IMR-90 (cell line): ENCODE results near the gene MYOF. TPM values are rescaled to one million over a fixed set of nuclear protein-coding genes. Genes with fewer than 3 reads are reported as not detected.

ENCODE experiments used
- ATAC-seq: fragments of 200-7000 bp; cut with Tn5 transposase; 2 replicates; pipeline ENCODE4 v1.9.1; 2020; ENCODE audit warnings: low read depth, mild to moderate bottlenecking, moderate library complexity
- BruUV-seq: library from RNA; stranded (reverse); fragments of 400-500 nt; replicated peaks from 2 replicates; lab custom pipeline; 2021; lab: Mats Ljungman, UMichigan
- CTCF ChIA-PET: fragments of 300-600 bp; formaldehyde crosslinking; extraction: SDS; loops from one replicate; lab custom pipeline; 2021; ENCODE audit warnings: antibody characterized with exemption; lab: Yijun Ruan, JAX
- POLR2A ChIA-PET: fragments of 300-600 bp; sonication (Branson Sonifier 250); formaldehyde crosslinking; loops from one replicate; lab custom pipeline; 2022; ENCODE audit warnings: antibody characterized with exemption; ENCODE audit not compliant: unreplicated experiment; lab: Charles Lee
- DNase-seq: peaks from one replicate; pipeline ENCODE4 v3.0.0; 2013
- H2AFZ ChIP-seq: replicated peaks from 2 replicates; pipeline ENCODE3; 2013; ENCODE audit warnings: low read length, mild to moderate bottlenecking; ENCODE audit not compliant: poor library complexity
- H2AK5ac ChIP-seq: 2 replicates; pipeline ENCODE4 v1.6.1; 2013; ENCODE audit warnings: low read depth, low read length, inconsistent platforms
- H2AK9ac ChIP-seq: replicated peaks from 2 replicates; pipeline ENCODE3; 2013; ENCODE audit warnings: mild to moderate bottlenecking, low read depth, low read length, moderate library complexity; ENCODE audit not compliant: poor library complexity
- H2BK120ac ChIP-seq: 2 replicates; pipeline ENCODE4 v1.6.1; 2013; ENCODE audit warnings: low read depth, low read length, inconsistent platforms
- H2BK15ac ChIP-seq: 3 replicates; pipeline ENCODE4 v1.6.1; 2013; ENCODE audit warnings: low read depth, low read length, inconsistent platforms
- H2BK20ac ChIP-seq: 2 replicates; pipeline ENCODE4 v1.6.1; 2013; ENCODE audit warnings: low read depth, mild to moderate bottlenecking, inconsistent platforms, low read length, moderate library complexity
- H2BK5ac ChIP-seq: 2 replicates; pipeline ENCODE4 v1.6.1; 2013; ENCODE audit warnings: mild to moderate bottlenecking, low read depth, low read length, inconsistent platforms; ENCODE audit not compliant: poor library complexity, severe bottlenecking
- H3K14ac ChIP-seq: replicated peaks from 2 replicates; pipeline ENCODE4 v1.6.1; 2013; ENCODE audit warnings: low read depth, low read length, inconsistent platforms
- H3K18ac ChIP-seq: 2 replicates; pipeline ENCODE4 v1.6.1; 2013; ENCODE audit warnings: low read depth, low read length, control low read depth
- H3K23ac ChIP-seq: 2 replicates; pipeline ENCODE4 v1.6.1; 2013; ENCODE audit warnings: low read depth, low read length, inconsistent platforms
- H3K27ac ChIP-seq: 2 replicates; pipeline ENCODE4 v1.5.1; 2013; ENCODE audit warnings: mild to moderate bottlenecking, control low read depth, low read length; ENCODE audit not compliant: insufficient read depth
- H3K27me3 ChIP-seq: 2 replicates; pipeline ENCODE4 v1.6.1; 2013; ENCODE audit warnings: low read length; ENCODE audit not compliant: control insufficient read depth, insufficient read depth
- H3K36me3 ChIP-seq: 2 replicates; pipeline ENCODE4 v1.6.1; 2013; ENCODE audit warnings: low read length, mixed read lengths; ENCODE audit not compliant: control insufficient read depth, insufficient read depth
- H3K4ac ChIP-seq: 2 replicates; pipeline ENCODE4 v1.6.1; 2013; ENCODE audit warnings: low read depth, low read length, inconsistent platforms
- H3K4me1 ChIP-seq: 2 replicates; pipeline ENCODE4 v1.6.1; 2013; ENCODE audit warnings: low read length, mixed read lengths; ENCODE audit not compliant: control insufficient read depth, insufficient read depth
- H3K4me2 ChIP-seq: 2 replicates; pipeline ENCODE4 v1.6.1; 2013; ENCODE audit warnings: low read depth, mild to moderate bottlenecking, control low read depth, low read length, moderate library complexity
- H3K4me3 ChIP-seq: 2 replicates; pipeline ENCODE4 v1.5.1; 2013; ENCODE audit warnings: low read depth, mild to moderate bottlenecking, control low read depth, low read length, moderate library complexity; ENCODE audit not compliant: insufficient read depth
- H3K56ac ChIP-seq: 2 replicates; pipeline ENCODE4 v1.6.1; 2013; ENCODE audit warnings: low read length, inconsistent platforms; ENCODE audit not compliant: insufficient read depth; ENCODE audit errors: extremely low read depth
- H3K79me1 ChIP-seq, 2 experiments: 2 replicates each; pipeline ENCODE4 v1.6.1; 2013; ENCODE audit warnings: low read length in 2 of 2, inconsistent platforms in 1 of 2, low read depth in 1 of 2
- H3K9ac ChIP-seq: 2 replicates; pipeline ENCODE4 v1.6.1; 2013; ENCODE audit warnings: low read depth, low read length, control low read depth
- H3K9me1 ChIP-seq: 2 replicates; pipeline ENCODE4 v1.6.1; 2013; ENCODE audit warnings: low read length, inconsistent platforms; ENCODE audit not compliant: insufficient read depth
- H3K9me3 ChIP-seq: 2 replicates; pipeline ENCODE4 v1.6.1; 2013; ENCODE audit warnings: low read length; ENCODE audit not compliant: control insufficient read depth, insufficient read depth
- H4K20me1 ChIP-seq: 2 replicates; pipeline ENCODE4 v1.6.1; 2013; ENCODE audit warnings: low read length, inconsistent platforms; ENCODE audit not compliant: insufficient read depth
- H4K5ac ChIP-seq: 2 replicates; pipeline ENCODE4 v1.6.1; 2013; ENCODE audit warnings: mild to moderate bottlenecking, low read depth, low read length, control low read depth
- H4K8ac ChIP-seq, 2 experiments: 2 replicates each; pipeline ENCODE4 v1.6.1; 2013; ENCODE audit warnings: low read depth in 2 of 2, low read length in 2 of 2, control low read depth in 1 of 2, inconsistent platforms in 1 of 2
- H4K91ac ChIP-seq: 2 replicates; pipeline ENCODE4 v1.6.1; 2013; ENCODE audit warnings: low read depth, low read length, inconsistent platforms; ENCODE audit not compliant: insufficient read depth
- BHLHE40 ChIP-seq: fragments of 150-350 bp; IDR thresholded peaks from 2 replicates; pipeline ENCODE4 v1.6.1; 2016; ENCODE audit warnings: mild to moderate bottlenecking, low read depth, low read length
- CEBPB ChIP-seq: IDR thresholded peaks from 2 replicates; pipeline ENCODE4 v1.6.1; 2012; ENCODE audit warnings: low read depth, low read length, improper control_type of control experiment
- CHD1 ChIP-seq: IDR thresholded peaks from 2 replicates; pipeline ENCODE4 v1.6.1; 2012; ENCODE audit warnings: low read depth, low read length, improper control_type of control experiment
- MAFK ChIP-seq: IDR thresholded peaks from 2 replicates; pipeline ENCODE4 v1.6.1; 2012; ENCODE audit warnings: low read depth, low read length, improper control_type of control experiment
- MAZ ChIP-seq: IDR thresholded peaks from 2 replicates; pipeline ENCODE4 v1.6.1; 2012; ENCODE audit warnings: low read depth, mild to moderate bottlenecking, low read length, improper control_type of control experiment, moderate library complexity, borderline replicate concordance
- POLR2A ChIP-seq: IDR thresholded peaks from 2 replicates; pipeline ENCODE4 v1.6.1; 2012; ENCODE audit warnings: mild to moderate bottlenecking, low read depth, low read length
- RFX5 ChIP-seq: IDR thresholded peaks from 2 replicates; pipeline ENCODE4 v1.8.0; 2012; ENCODE audit warnings: low read depth, mild to moderate bottlenecking, low read length, moderate library complexity
- USF2 ChIP-seq: fragments of 150-350 bp; IDR thresholded peaks from 2 replicates; pipeline ENCODE4 v1.6.1; 2017; ENCODE audit warnings: mild to moderate bottlenecking, antibody characterized with exemption, low read length, low read depth
- WGBS, 2 experiments: methylation state at CpG; one replicate each; pipeline versions ENCODE4 v1.1.5 to v1.1.7; 2013; ENCODE audit warnings: missing lambda C conversion rate in 2 of 2; ENCODE audit not compliant: insufficient read length in 1 of 2; ENCODE audit errors: extremely low coverage in 2 of 2; 5-methylcytosine and 5-hydroxymethylcytosine counted together
- dilution Hi-C: fragments of 300-500 bp; cut with HindIII; formaldehyde crosslinking; loops from one replicate; pipeline ENCODE4 v1.14.3; 2018; ENCODE audit warnings: low sequenced_read_pairs; ENCODE audit not compliant: unreplicated experiment
- in situ Hi-C: fragments of 300-500 bp; cut with MboI; formaldehyde crosslinking; loops from 3 replicates; pipeline ENCODE4 v1.14.3; 2019; ENCODE audit warnings: low sequenced_read_pairs, inconsistent platforms, mixed read lengths
- intact Hi-C: fragments of 100-400 bp; cut with micrococcal nuclease; formaldehyde crosslinking; loops from 2 replicates; pipeline ENCODE4 v1.10.0; 2022
- polyA plus RNA-seq, 3 experiments: library from polyadenylated mRNA; depleted of rRNA; stranded (reverse); fragments of >200 nt; gene quantifications; 2 replicates each; pipeline ENCODE4 v1.2.3, GENCODE V29; 2012; ENCODE audit warnings: low replicate concordance in 1 of 3
- total RNA-seq: library from RNA; depleted of rRNA; stranded (reverse); fragments of >200 nt; gene quantifications from 2 replicates; pipeline ENCODE4 v1.2.3, GENCODE V29; 2012

MYOF gene
- total and polyA plus RNA-seq, 2 of the 4 experiments (the other 2 are of a cell fraction): 221 to 281 TPM

GRCh38 chr10:93435621-93436397 lies 46.3 kb downstream of the MYOF start:
- H3K4me3 ChIP-seq: no peak overlapping the region
- BruUV-seq: no TSS peak
- in situ Hi-C loops: no loop called here

More at GRCh38 chr10:93435621-93436397, 46.3 kb downstream of the MYOF start:
- Histone ChIP-seq H2BK15ac (peak overlapping the region; percentile 73), H3K27me3 (no peaks in the 10 kb centered on the region), H3K36me3 (peaks cover 15% of the 10 kb centered on the region), H4K8ac (peak overlapping the region; percentile 61 to 96), H3K9me3 (no peaks in the 10 kb centered on the region), H4K5ac (peak overlapping the region; percentile 87), H2AK5ac (peak overlapping the region; percentile 72), H3K56ac (peak overlapping the region; percentile 78), H2AK9ac (peak overlapping the region; percentile 29), H3K4ac (peak overlapping the region; percentile 81), H3K18ac (peak overlapping the region; percentile 94), H2AFZ (no peak overlapping the region), H3K4me2 (peak overlapping the region; percentile 11), H3K9ac (peak overlapping the region; percentile 71), H3K79me1 (peaks cover 41 to 64% of the 10 kb centered on the region in 2 experiments), H2BK20ac (peak overlapping the region; percentile 72), H3K14ac (peak overlapping the region; percentile 81), H3K27ac (peak overlapping the region; percentile 94), H3K4me1 (peaks cover 36% of the 10 kb centered on the region), H2BK5ac (peak overlapping the region; percentile 99), H3K23ac (peak overlapping the region; percentile 85), H4K91ac (peak overlapping the region; percentile 86), H4K20me1 (peaks cover 3% of the 10 kb centered on the region; the same call in 1 of the 2 replicates), H2BK120ac (peak overlapping the region; percentile 77), H3K9me1 (peaks cover 14% of the 10 kb centered on the region)
- ChIA-PET CTCF (interaction anchor here (3.0 kb wide), 1 partner anchor 47 kb away, joined by 11 read pairs; the partner anchor contains the start of gene MYOF), POLR2A (no interaction called here)
- TF ChIP-seq MAFK (no peak), POLR2A (no peak; the same call in 1 of the 2 replicates), RFX5 (no peak), MAZ (no peak), BHLHE40 (no peak), CHD1 (no peak), USF2 (no peak), CEBPB (no peak)
- ATAC-seq: no peak
- intact Hi-C loops (loop anchor here (2.0 kb wide), 2 partner anchors 23 to 59 kb away; no protein-coding TSS in a partner anchor), dilution Hi-C loops (no loop called here)
- peak; percentile 43 for DNase-seq
- 60% methylated on average over 1 of the region's 5 CpGs; no CpG with 5 or more reads in 1 of the 2 experiments for WGBS, 2 experiments
